ELF-1 (cell line): Measurements from ENCODE around the gene CUX1.
A peak's percentile ranks its signal among the peaks of the same experiment; 100 is the strongest.

Experiments
- DNase-seq: peaks from one replicate; pipeline ENCODE4 v3.0.0-alpha.2; 2016; ENCODE audit warnings: low read depth, low spot score

Gene CUX1

GRCh38 chr7:102073931-102074880 lies 256.8 kb downstream of the CUX1 start:
- DNase-seq, result no peak

GRCh38 chr7:102075126-102075525 lies 257.7 kb downstream of the CUX1 start:
- no peak for DNase-seq

- DNase-seq, result no peak
Measured at GRCh38 chr7:102075553-102076135, 258.2 kb downstream of the CUX1 start.

DNA sequence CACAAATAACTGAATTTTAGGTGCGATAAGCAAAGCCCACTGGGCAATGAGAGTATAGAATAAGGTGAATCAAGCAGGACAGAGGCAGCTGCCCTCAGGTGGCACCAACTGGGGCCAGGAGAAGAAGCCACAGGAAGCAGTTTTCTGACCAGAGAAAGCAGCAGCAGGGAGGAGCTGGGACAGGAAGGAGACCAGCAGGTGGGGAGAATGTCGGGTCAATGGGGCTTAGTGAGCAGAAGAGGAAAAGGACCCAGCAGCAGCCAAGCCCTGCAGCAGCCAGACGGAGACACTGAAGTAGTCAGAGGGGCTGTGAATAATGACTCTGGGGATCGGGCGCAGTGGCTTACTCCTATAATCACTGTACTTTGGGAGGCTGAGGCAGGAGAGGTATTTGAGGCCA lies 259.7 kb downstream of the CUX1 start:
- peak; percentile 68 for DNase-seq

GRCh38 chr7:102079140-102080018 lies 262.0 kb downstream of the CUX1 start:
- DNase-seq, result peak; percentile 79

DNA sequence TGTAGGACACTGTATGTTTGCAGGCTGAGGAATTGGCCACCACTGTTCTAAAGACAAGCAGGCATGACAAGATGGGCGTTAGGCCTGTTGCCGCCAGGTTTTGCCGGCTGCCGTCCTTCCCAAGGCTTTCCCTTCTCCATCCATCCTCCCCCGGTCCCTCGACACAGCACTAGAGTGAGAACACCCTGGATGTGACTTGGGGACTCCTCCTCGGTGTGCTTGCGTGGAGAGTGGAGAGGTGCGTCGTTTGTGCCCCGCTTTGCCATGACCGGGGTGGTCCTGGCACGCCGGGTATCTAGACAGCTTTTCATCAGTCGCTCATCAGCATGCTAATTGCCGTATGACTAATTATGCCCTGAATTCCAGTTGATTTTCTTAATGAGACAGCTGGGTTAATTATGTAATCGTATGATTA lies 262.6 kb downstream of the CUX1 start:
- no peak for DNase-seq

GRCh38 chr7:102080434-102081243 lies 263.2 kb downstream of the CUX1 start:
- no peak for DNase-seq

GRCh38 chr7:102081244-102081627 lies 263.8 kb downstream of the CUX1 start:
- no peak for DNase-seq

DNA sequence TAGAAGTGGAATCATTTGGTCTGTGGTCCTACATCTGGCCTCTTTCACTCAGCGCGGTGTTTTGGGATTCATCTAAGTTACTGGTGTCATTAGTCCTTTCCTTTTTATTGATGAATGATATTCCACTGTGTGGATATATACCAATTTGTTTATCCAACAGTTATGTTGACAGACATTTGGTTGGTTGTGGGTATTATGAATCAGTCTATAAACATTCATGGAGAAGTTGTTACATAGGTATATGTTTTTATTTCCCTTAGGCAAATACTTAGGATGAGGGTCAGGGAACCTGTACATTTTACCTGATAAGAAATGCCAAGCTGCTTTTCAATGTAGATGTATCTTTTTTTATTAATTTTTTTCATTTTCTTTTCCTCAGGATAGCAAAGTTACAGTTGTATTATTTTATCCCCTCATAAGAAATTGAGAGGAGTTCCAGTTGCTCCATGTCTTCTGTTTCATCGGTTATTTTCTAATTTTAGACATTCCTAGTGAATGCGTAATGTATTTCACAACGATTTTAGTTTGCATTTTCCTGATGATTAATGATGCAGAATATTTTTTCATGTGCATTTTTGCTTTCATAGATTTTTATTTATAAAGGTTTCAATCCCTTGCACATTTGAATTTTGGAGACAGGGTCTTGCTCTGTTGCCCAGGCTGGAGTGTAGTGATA lies 265.4 kb downstream of the CUX1 start:
- no peak for DNase-seq

DNA sequence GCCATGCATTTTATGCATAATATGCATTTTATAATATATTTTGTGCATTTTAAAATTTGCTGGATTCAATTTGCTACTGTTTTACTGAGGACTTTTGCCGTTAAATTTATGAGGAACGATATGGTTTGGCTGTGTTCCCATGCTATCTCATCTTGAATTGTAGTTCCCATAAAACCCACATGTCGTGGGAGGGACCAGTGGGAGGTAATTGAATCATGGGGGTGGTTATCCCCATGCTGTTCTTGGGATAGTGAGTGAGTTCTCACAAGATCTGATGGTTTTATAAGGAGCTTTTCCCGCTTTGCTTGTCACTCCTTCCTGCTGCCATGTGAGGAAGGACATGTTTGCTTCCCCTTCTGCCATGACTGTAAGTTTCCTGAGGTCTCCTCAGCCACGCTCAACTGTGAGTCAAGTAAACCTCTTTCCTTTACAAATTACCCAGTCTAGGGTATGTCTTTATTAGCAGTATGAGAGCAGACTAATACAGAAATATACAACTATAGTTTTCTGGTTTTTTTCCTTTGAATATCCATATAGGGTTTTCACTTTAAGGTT lies 267.9 kb downstream of the CUX1 start:
- no peak for DNase-seq

- DNase-seq, result no peak
Measured at GRCh38 chr7:102089175-102090098, 272.0 kb downstream of the CUX1 start.

- no peak for DNase-seq
Measured at GRCh38 chr7:102093599-102094315, 276.3 kb downstream of the CUX1 start.

DNA sequence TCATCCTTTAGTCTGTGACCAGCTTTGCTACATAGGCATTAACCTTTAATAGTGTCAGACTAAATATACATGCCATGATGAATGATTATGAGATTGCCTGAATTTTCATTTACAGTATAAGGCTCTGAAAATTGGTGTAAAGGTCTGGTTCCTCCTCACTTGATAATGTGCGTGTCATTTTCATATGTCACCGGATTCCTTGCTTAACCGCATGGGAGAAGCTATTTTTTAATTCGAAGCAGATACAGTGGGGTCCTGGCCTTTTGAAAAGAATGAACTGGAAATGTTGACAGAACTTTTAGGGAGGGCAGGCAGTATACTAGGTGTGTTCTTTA lies 276.9 kb downstream of the CUX1 start:
- no peak for DNase-seq

GRCh38 chr7:102095321-102096011 lies 278.0 kb downstream of the CUX1 start:
- no peak for DNase-seq

DNA sequence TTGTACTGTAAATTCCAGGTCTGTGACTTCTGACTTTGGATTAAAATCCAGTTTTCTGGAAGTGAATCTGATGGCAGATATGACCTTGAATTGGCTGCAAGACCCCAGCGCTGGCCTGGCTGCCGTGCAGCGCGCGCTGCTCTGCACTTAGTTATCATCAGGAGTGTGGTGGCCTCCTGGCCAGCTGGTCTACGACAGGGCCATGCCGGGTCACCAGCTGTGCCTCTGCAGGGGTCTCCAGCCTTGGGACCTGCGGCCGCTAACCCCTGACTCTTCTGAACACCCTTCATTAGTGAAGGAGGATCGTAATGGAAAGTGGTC lies 278.5 kb downstream of the CUX1 start:
- DNase-seq, result no peak

- no peak for DNase-seq
Measured at GRCh38 chr7:102096706-102097427, 279.4 kb downstream of the CUX1 start.

GRCh38 chr7:102097601-102098161 lies 280.3 kb downstream of the CUX1 start:
- peak; percentile 94 for DNase-seq
